KMS-11 (cell line): ENCODE data around the gene HBA2.
"Not testable (repeated sequence)": the region's sequence is repeated elsewhere in the genome, so short reads cannot be mapped to it uniquely, and the experiment has no call there.

ENCODE experiments used
- H2AFZ ChIP-seq: fragments of 200-600 bp; sonication (generic); 2 replicates; pipeline ENCODE4 v1.6.1; 2016; ENCODE audit warnings: antibody characterized with exemption, mixed run types, low read depth
- H3K27ac ChIP-seq: fragments of 200-600 bp; sonication (generic); 2 replicates; pipeline ENCODE4 v1.6.1; 2016; ENCODE audit warnings: mild to moderate bottlenecking, mixed run types
- H3K27me3 ChIP-seq: fragments of 200-600 bp; sonication (generic); 2 replicates; pipeline ENCODE4 v1.6.1; 2017; ENCODE audit warnings: mild to moderate bottlenecking, low read depth, mixed run types, moderate library complexity; ENCODE audit not compliant: insufficient read depth
- H3K36me3 ChIP-seq: fragments of 200-600 bp; sonication (generic); 2 replicates; pipeline ENCODE4 v1.6.1; 2017; ENCODE audit warnings: mild to moderate bottlenecking, mixed run types; ENCODE audit not compliant: insufficient read depth
- H3K4me1 ChIP-seq: fragments of 200-600 bp; sonication (generic); 2 replicates; pipeline ENCODE4 v1.6.1; 2016; ENCODE audit warnings: mild to moderate bottlenecking, low read depth, mixed run types; ENCODE audit not compliant: poor library complexity, severe bottlenecking
- H3K4me2 ChIP-seq: fragments of 200-600 bp; sonication (generic); 2 replicates; pipeline ENCODE4 v1.7.0; 2016; ENCODE audit warnings: mild to moderate bottlenecking, mixed run types
- H3K4me3 ChIP-seq: fragments of 200-600 bp; sonication (generic); IDR thresholded peaks from 2 replicates; pipeline ENCODE4 v1.6.1; 2017; ENCODE audit warnings: low read depth, low read length, mixed read lengths; ENCODE audit not compliant: insufficient read depth
- H3K79me2 ChIP-seq: fragments of 200-600 bp; sonication (generic); 2 replicates; pipeline ENCODE4 v1.6.1; 2016; ENCODE audit warnings: low read depth, mixed run types; ENCODE audit not compliant: insufficient read depth
- H3K9ac ChIP-seq: fragments of 200-600 bp; sonication (generic); 2 replicates; pipeline ENCODE4 v1.6.1; 2016; ENCODE audit warnings: mild to moderate bottlenecking, mixed run types
- H4K20me1 ChIP-seq: fragments of 200-600 bp; sonication (generic); 2 replicates; pipeline ENCODE4 v1.6.1; 2016; ENCODE audit warnings: mild to moderate bottlenecking, mixed run types; ENCODE audit not compliant: insufficient read depth
- TF ChIP-seq, protein P1 (sequence below): fragments of 200-600 bp; sonication (generic); conservative IDR thresholded peaks from 2 replicates; pipeline ENCODE4 v1.6.1; 2017; ENCODE audit warnings: low read depth, mild to moderate bottlenecking, antibody characterized with exemption, low read length, moderate library complexity, mixed read lengths

Gene HBA2

DNA sequence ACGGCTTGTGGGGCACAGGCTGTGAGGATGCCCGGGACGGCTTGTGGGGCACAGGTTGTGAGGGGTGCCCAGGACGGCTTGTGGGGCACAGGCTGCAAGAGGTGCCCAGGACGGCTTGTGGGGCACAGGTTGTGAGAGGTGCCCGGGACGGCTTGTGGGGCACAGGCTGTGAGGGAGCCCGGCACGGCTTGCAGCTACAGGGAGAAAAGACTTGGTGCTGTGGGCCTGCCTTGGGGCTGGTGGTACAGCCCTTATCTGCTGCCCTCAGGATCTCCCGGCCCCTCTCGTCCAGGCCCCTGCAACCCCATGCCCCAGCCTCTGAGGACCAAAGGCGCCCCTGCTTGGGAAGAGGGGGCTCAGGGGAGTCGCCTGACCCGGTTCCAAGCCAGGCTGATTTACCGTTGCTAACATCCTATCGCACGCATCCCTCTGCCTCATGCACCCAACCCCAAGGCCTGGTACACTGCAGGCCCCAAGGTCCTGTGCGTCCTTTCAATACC lies 11.9 kb upstream of the HBA2 start:
- no peak overlapping the region for H3K27ac ChIP-seq
- no peak overlapping the region for H2AFZ ChIP-seq
- no peaks in the 10 kb centered on the region for H3K36me3 ChIP-seq
- TF ChIP-seq, protein P1, sequence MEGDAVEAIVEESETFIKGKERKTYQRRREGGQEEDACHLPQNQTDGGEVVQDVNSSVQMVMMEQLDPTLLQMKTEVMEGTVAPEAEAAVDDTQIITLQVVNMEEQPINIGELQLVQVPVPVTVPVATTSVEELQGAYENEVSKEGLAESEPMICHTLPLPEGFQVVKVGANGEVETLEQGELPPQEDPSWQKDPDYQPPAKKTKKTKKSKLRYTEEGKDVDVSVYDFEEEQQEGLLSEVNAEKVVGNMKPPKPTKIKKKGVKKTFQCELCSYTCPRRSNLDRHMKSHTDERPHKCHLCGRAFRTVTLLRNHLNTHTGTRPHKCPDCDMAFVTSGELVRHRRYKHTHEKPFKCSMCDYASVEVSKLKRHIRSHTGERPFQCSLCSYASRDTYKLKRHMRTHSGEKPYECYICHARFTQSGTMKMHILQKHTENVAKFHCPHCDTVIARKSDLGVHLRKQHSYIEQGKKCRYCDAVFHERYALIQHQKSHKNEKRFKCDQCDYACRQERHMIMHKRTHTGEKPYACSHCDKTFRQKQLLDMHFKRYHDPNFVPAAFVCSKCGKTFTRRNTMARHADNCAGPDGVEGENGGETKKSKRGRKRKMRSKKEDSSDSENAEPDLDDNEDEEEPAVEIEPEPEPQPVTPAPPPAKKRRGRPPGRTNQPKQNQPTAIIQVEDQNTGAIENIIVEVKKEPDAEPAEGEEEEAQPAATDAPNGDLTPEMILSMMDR = no peak
- H3K4me3 ChIP-seq = no peak overlapping the region
- H3K4me2 ChIP-seq = no peak overlapping the region
- no peaks in the 10 kb centered on the region for H3K4me1 ChIP-seq
- no peak overlapping the region for H3K9ac ChIP-seq
- no peaks in the 10 kb centered on the region for H4K20me1 ChIP-seq
- H3K79me2 ChIP-seq = no peaks in the 10 kb centered on the region
- peaks cover 68% of the 10 kb centered on the region for H3K27me3 ChIP-seq

DNA sequence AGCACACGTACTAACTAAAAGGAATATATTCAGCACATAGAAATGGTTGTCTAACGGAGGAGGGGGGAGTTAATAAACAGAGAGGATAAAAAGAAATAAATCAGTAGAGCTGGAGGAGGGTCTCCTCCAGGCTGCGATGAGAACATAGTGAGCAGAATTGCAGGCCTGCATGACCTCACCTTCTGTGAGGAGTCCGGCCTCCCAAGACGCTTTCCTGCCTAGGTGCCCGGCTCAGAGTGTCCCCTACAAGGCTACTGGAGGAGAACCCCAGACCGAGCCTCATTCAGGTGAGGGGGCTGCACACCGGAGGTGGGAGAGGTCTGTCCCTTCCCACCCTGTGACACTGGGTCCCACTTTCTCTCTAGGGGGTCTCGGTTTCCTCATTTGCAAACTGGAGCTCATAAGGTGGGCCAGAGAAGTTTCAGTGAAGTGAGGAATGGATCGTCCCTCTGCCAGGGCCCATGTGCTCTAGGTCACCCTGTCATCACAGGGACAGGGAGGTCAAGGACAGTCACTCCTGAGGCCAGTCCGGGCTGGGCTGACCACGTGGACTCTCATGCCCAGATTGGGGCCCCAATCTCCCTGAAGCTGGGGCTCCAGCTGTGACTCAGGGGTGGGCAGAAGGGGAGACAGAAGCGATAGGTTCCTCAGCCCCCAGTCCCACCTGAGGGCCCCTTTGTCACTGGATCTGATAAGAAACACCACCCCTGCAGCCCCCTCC lies 10.2 kb upstream of the HBA2 start:
- TF ChIP-seq, protein P1 = no peak
- H4K20me1 ChIP-seq = no peaks in the 10 kb centered on the region
- peaks cover 66% of the 10 kb centered on the region for H3K27me3 ChIP-seq
- H2AFZ ChIP-seq = no peak overlapping the region
- no peaks in the 10 kb centered on the region for H3K4me1 ChIP-seq
- H3K4me3 ChIP-seq = no peak overlapping the region
- H3K9ac ChIP-seq = no peak overlapping the region
- H3K79me2 ChIP-seq = no peaks in the 10 kb centered on the region
- H3K36me3 ChIP-seq = no peaks in the 10 kb centered on the region
- H3K4me2 ChIP-seq = no peak overlapping the region
- H3K27ac ChIP-seq = no peak overlapping the region

DNA sequence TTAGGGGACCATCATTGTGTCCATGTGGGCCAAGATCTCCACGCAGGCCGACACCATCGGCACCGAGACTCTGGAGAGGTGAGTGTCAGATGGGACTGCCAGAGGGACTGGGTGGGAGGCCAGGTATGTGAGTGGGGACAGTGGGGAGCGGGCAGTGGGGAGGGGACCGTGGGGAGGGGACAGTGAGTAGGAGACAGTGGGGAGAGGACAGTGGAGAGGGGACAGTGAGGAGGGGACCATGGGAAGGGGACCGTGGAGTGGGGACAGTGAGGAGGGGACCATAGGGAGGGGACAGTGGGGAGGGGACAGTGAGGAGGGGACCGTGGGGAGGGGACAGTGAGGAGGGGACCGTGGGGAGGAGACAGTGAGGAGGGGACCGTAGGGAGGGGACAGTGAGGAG lies 9.5 kb upstream of the HBA2 start:
- H3K9ac ChIP-seq, H3K4me1 ChIP-seq, H3K79me2 ChIP-seq, H3K4me3 ChIP-seq, H4K20me1 ChIP-seq, H3K4me2 ChIP-seq, H2AFZ ChIP-seq, H3K36me3 ChIP-seq, H3K27ac ChIP-seq: not testable (repeated sequence)
- peaks cover 66% of the 10 kb centered on the region for H3K27me3 ChIP-seq

DNA sequence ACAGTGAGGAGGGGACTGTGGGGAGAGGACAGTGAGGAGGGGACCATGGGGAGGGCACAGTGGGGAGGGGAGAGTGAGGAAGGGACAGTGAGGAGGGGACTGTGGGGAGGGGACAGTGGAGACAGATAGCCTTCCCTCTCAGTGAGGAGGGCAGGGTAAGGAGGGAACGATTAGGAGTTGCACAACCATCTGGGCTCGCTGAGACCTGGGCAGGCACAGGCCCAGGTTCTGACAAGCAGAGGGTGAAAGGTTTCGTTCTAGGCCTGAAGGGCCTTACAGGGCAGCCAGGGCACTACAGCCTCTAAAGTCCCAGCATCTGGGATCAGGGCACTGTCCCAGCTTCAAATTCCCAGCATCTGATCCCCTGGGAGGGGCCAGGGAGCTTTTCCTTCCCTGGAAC lies 9.0 kb upstream of the HBA2 start:
- not testable (repeated sequence) for H3K4me2 ChIP-seq, H3K27ac ChIP-seq, H3K4me3 ChIP-seq, H3K9ac ChIP-seq, H4K20me1 ChIP-seq, H3K4me1 ChIP-seq, H3K36me3 ChIP-seq, H3K79me2 ChIP-seq, H2AFZ ChIP-seq
- H3K27me3 ChIP-seq = peaks cover 67% of the 10 kb centered on the region

DNA sequence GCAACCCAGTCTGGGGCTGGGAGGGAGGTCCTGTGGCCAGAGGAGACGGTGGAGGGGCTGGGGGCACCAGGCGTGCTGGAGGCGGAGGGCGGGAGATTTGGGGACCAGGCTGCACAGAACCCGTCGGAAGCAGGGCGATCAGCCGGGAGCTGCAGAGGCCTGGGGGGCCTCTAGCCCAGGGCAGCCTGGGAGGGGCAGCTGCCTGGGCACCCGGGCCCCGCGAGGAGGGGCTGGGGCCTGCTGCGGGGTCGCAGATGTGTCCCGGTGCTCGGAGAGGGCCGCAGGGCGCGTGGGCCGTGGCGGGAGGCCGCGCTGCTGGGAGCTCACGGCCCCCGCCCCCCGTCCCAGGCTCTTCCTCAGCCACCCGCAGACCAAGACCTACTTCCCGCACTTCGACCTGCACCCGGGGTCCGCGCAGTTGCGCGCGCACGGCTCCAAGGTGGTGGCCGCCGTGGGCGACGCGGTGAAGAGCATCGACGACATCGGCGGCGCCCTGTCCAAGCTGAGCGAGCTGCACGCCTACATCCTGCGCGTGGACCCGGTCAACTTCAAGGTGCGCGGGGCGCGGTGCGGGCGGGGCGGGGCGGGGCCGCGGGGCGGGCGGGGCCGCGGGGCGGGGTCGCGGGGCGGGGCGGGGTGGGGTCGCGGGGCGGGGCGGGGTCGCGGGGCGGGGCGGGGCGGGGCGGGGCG lies 8.4 kb upstream of the HBA2 start:
- H3K36me3 ChIP-seq, H3K4me3 ChIP-seq, H3K79me2 ChIP-seq, H3K9ac ChIP-seq, H4K20me1 ChIP-seq, H3K27ac ChIP-seq, H3K4me2 ChIP-seq, H2AFZ ChIP-seq, H3K4me1 ChIP-seq: not testable (repeated sequence)
- H3K27me3 ChIP-seq = peaks cover 67% of the 10 kb centered on the region
